NCI-H510A treated with DMSO at 0.1 percent for 48 hours (cell line): ENCODE data around the gene KCNT2.

Experiments
- DNase-seq: peaks from one replicate; lab custom pipeline; 2025; lab: John Stamatoyannopoulos, UW

Gene KCNT2

DNA sequence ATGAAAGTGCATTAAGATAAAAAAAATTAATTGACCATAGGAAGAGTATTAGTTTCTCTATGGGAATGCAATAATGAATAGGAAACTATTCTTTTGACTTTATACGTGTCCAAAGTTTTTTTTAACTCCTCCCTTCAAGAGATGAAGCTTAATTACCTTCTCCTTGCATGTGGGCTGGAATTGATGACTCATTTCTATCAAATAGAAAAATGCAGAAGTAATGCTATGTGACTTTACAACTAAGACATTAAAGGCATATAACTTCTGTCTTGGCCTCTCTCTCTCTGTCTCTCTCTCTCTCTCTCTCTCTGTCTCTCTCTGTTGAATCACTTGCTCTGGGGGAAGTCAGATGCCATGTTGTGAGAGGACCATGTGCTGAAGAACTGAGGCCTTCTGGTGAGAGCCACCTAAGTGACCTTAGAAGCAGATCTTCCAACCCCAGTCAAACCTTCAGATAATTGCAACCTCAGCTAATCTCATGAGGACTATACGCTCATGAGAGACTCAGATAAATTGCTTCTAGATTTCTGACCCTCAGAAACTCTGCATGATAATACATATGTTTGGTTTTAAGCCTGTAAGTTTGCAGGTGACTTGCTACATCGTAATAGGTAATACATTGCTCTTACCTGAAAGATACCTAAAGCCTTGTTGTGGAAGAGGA is 414.2 kb downstream of the KCNT2 start:
- DNase-seq: no peak

- no peak for DNase-seq
These were observed 424.3 kb downstream of the KCNT2 start for GRCh38 chr1:196183941-196184340.

GRCh38 chr1:196181594-196181878 is 426.7 kb downstream of the KCNT2 start:
- no peak for DNase-seq

DNA sequence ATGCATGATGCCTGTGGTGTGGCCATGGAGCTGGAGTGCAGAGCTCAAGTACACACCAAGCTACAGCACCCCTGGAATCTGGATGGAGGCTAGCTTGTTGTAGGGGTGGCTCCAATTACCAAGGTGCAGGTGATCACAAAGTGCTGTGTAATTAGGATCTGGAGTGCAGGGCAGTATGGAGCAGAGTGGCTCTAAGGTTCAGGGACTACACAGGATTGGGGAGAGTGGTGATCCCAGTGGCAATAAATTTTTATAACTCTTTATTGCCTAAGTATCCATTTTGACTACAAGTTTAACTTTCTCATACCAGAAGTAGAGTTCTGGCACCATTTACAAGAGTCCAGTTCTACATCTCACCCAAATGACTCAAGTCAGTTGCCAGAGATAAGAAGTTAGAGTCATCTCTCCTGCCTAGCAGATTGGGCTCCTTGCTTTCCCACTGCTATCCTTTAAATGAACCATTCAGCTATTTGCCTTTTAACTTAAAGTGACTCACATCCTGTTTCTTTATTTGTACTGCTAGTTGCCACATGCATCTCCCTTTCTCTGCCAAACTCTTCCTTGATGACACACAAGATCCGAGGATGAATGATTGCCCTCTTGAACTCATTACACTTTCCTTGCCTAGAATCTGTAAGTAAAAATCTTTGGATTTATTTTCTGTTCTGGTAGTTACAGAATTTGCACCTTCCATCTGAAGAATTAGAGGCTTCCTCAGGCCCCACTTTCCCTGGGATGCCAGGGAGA is 427.2 kb downstream of the KCNT2 start:
- no peak for DNase-seq

- no peak for DNase-seq
These were observed 430.1 kb downstream of the KCNT2 start for GRCh38 chr1:196178083-196178635.
